Transverse colon (tissue), 1 donor: ENCODE measurements around the gene SBF2.

Experiments
- EP300 ChIP-seq: sonication (generic); formaldehyde crosslinking; IDR thresholded peaks from one replicate; pipeline ENCODE4 v1.6.1; 2017; ENCODE audit warnings: antibody characterized with exemption, low read depth
- POLR2A ChIP-seq: fragments of 450-650 bp; IDR thresholded peaks from one replicate; pipeline ENCODE4 v1.6.1; 2016; ENCODE audit warnings: antibody characterized with exemption, mild to moderate bottlenecking, moderate library complexity

DNA sequence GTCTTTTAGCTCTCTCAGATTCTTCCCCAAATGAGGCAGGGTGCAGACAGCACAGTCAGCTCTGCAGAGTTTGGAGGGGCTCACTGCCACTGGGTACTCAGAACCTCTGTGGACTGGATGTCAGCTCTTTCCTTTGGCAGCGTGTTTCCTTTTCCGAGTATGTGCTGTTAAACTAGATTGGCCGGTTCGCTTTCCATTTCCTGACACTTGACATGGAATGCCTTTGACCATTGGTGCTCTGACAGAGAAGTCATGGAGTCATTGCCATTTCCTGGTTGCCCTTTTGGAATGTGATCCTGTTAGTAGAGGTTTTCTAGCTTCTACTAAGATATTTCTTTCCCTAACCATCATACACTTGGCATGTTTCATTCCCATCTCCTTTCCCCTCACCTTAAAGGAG lies 543.5 kb downstream of the SBF2 start:
- TF ChIP-seq EP300 (no peak), POLR2A (no peak)
